Activated naive CD4-positive, alpha-beta T cell treated with anti-CD3 and anti-CD28 coated beads for 36 hours (primary cell): ENCODE data around the gene ZNF318. TPM values are rescaled to one million over a fixed set of nuclear protein-coding genes. Genes with fewer than 3 reads are reported as not detected.
"Not testable (repeated sequence)": the region's sequence is repeated elsewhere in the genome, so short reads cannot be mapped to it uniquely, and the experiment has no call there.

Source experiments
- CTCF ChIA-PET: fragments of 350-600 bp; sonication (Branson Sonifier 250); formaldehyde crosslinking; loops from one replicate; lab custom pipeline; 2021; ENCODE audit warnings: antibody characterized with exemption; lab: Charles Lee
- DNase-seq: peaks from one replicate; pipeline ENCODE4 v3.0.0-alpha.2; 2020
- H3K27ac Mint-ChIP-seq: one replicate; pipeline ENCODE4 v1.8.0; 2021; ENCODE audit warnings: mild to moderate bottlenecking, mixed read lengths
- H3K27me3 Mint-ChIP-seq: one replicate; pipeline ENCODE4 v1.8.0; 2021; ENCODE audit warnings: low read depth, mixed read lengths
- H3K36me3 Mint-ChIP-seq: one replicate; pipeline ENCODE4 v1.8.0; 2021; ENCODE audit warnings: low read depth, mixed read lengths
- H3K4me1 Mint-ChIP-seq: one replicate; pipeline ENCODE4 v1.8.0; 2021; ENCODE audit warnings: low read depth, mixed read lengths
- H3K4me3 Mint-ChIP-seq: one replicate; pipeline ENCODE4 v1.8.0; 2021; ENCODE audit warnings: mild to moderate bottlenecking, moderate library complexity, mixed read lengths
- H3K9me3 Mint-ChIP-seq: one replicate; pipeline ENCODE4 v1.8.0; 2021; ENCODE audit warnings: mixed read lengths
- intact Hi-C: fragments of 100-400 bp; cut with micrococcal nuclease; formaldehyde crosslinking; loops from one replicate; pipeline ENCODE4 v1.15.1; 2023
- total RNA-seq, 2 experiments: library from RNA; stranded (reverse); gene quantifications; one replicate each; pipeline ENCODE4 v1.2.3, GENCODE V29; 2021

Gene ZNF318
- total RNA-seq, 2 experiments from 2014 or later = 9.3 to 9.9 TPM

GRCh38 chr6:43399932-43400487, 30.6 kb upstream of the ZNF318 start:
- CTCF ChIA-PET = no interaction called here
- no peak for DNase-seq
- Mint-ChIP-seq H3K36me3 (no peaks in the 10 kb centered on the region), H3K4me3 (no peak overlapping the region), H3K27ac (no peak overlapping the region), H3K4me1 (peaks cover 1% of the 10 kb centered on the region), H3K27me3 (no peaks in the 10 kb centered on the region), H3K9me3 (no peaks in the 10 kb centered on the region)
- intact Hi-C loops = loop anchor here (5.0 kb wide), 2 partner anchors 38 to 93 kb away; partner anchors contain the start of gene CRIP3

DNA sequence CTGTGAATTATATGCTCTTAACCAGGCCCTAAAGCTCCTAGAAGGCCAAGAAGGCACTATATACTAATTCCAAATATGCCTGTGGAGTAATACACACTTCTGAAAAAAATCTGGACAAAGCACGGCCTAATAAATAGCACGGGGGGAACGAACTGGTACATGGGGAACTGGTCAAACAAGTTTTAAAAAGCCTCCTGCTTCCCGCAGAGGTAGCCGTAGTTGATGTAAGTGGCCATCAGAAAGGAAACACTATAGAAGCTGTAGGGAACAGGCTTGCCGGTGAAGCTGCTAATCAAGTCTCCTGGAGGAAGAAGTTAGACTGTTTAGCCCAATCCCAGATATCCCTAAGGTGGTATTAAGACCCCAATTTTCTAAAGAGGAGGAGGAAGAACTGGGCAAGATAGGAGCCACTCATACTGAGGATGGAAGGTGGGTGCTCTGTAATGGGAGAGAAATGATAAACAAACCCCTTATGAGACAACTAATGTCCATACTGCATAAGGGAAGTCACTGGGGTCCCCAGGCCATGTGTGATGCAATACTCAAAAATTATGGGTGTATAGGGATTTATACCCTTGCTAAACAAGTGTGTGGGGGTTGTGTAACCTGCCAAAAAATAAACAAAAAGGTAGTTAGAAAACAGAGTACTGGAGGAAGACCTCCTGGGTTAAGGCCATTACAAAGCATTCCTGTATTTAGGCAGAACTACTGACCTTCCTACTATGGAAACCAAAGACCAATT, 27.1 kb upstream of the ZNF318 start:
- no peak for DNase-seq
- Mint-ChIP-seq H3K4me1 (peaks cover 4% of the 10 kb centered on the region), H3K4me3 (no peak overlapping the region), H3K9me3 (no peaks in the 10 kb centered on the region), H3K36me3 (no peaks in the 10 kb centered on the region), H3K27ac (no peak overlapping the region), H3K27me3 (no peaks in the 10 kb centered on the region)
- intact Hi-C loops = loop anchor here (5.0 kb wide), 2 partner anchors 34 to 89 kb away; partner anchors contain the start of gene CRIP3
- CTCF ChIA-PET = interaction anchor here (0.7 to 2.3 kb wide), 5 partner anchors 10 to 167 kb away, joined by 3 to 10 read pairs (median 6); partner anchors contain the start of gene DNPH1

GRCh38 chr6:43395776-43396175, 26.3 kb upstream of the ZNF318 start:
- H3K36me3 Mint-ChIP-seq = no peaks in the 10 kb centered on the region
- DNase-seq = no peak
- no peaks in the 10 kb centered on the region for H3K27me3 Mint-ChIP-seq
- H3K9me3 Mint-ChIP-seq = no peaks in the 10 kb centered on the region
- peaks cover 12% of the 10 kb centered on the region for H3K4me1 Mint-ChIP-seq
- H3K27ac Mint-ChIP-seq = no peak overlapping the region
- CTCF ChIA-PET = interaction anchor here (0.7 to 2.3 kb wide), 4 partner anchors 9 to 127 kb away, joined by 3 to 8 read pairs (median 4); no protein-coding TSS in a partner anchor
- H3K4me3 Mint-ChIP-seq = no peak overlapping the region
- intact Hi-C loops = loop anchor here (5.0 kb wide), 2 partner anchors 33 to 88 kb away; partner anchors contain the start of gene CRIP3

GRCh38 chr6:43394982-43395381, 25.5 kb upstream of the ZNF318 start:
- Mint-ChIP-seq H3K4me1 (peaks cover 15% of the 10 kb centered on the region), H3K4me3 (no peak overlapping the region), H3K27me3 (no peaks in the 10 kb centered on the region), H3K9me3 (no peaks in the 10 kb centered on the region), H3K36me3 (no peaks in the 10 kb centered on the region), H3K27ac (no peak overlapping the region)
- intact Hi-C loops = loop anchor here (5.0 kb wide), 2 partner anchors 33 to 88 kb away; partner anchors contain the start of gene CRIP3
- DNase-seq = no peak
- CTCF ChIA-PET = interaction anchor here (0.7 to 2.3 kb wide), 3 partner anchors 8 to 111 kb away, joined by 3 to 8 read pairs (median 5); no protein-coding TSS in a partner anchor

GRCh38 chr6:43393602-43394001, 24.2 kb upstream of the ZNF318 start:
- Mint-ChIP-seq H3K4me1 (peaks cover 15% of the 10 kb centered on the region), H3K4me3 (peak overlapping the region; percentile 27), H3K9me3 (no peaks in the 10 kb centered on the region), H3K27ac (no peak overlapping the region), H3K27me3 (no peaks in the 10 kb centered on the region), H3K36me3 (no peaks in the 10 kb centered on the region)
- no peak for DNase-seq
- CTCF ChIA-PET = no interaction called here
- intact Hi-C loops = no loop called here

- H3K27ac Mint-ChIP-seq, H3K36me3 Mint-ChIP-seq, intact Hi-C loops, DNase-seq, H3K27me3 Mint-ChIP-seq, H3K9me3 Mint-ChIP-seq: not testable (repeated sequence)
- CTCF ChIA-PET = interaction anchor here (1.2 kb wide), 1 partner anchor 113 kb away, joined by 4 read pairs; no protein-coding TSS in a partner anchor
- Mint-ChIP-seq H3K4me3 (peak overlapping the region; percentile 27), H3K4me1 (peaks cover 15% of the 10 kb centered on the region)
Observed at GRCh38 chr6:43393133-43393532, 23.7 kb upstream of the ZNF318 start.

DNA sequence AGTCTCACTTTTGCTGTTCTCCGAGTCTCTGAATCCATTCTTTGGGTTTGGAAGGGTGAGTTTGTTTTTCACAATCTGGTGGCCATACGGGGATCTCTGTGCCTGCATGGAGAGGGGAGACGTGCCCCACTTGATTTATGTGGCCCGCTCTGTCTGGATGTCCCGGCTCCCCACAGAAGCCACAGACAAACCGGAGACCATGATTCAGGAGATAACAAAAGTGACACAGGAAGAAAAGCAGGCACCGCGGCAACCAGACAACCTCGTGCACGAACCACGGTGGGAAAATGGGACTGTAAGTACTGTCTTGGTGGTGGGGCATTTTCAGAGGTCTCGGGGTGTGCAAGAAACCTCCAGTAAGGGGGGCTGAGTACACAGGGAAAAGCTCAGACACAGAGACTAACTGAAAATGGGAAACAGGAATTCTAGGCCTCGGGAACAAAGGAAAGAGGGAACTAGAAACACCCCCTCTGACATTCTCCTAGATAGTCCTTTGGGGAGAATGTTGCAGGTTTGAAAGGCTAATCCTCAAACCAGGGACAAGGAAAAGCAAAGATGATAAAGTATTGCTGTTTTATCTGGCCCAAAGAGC, 22.1 kb upstream of the ZNF318 start:
- H3K27me3 Mint-ChIP-seq = no peaks in the 10 kb centered on the region
- peak; percentile 49 for DNase-seq
- H3K4me1 Mint-ChIP-seq = peaks cover 13% of the 10 kb centered on the region
- H3K4me3 Mint-ChIP-seq = peak overlapping the region; percentile 56
- CTCF ChIA-PET = interaction anchor here (1.3 kb wide), 1 partner anchor 114 kb away, joined by 5 read pairs; no protein-coding TSS in a partner anchor
- H3K9me3 Mint-ChIP-seq = no peaks in the 10 kb centered on the region
- intact Hi-C loops = no loop called here
- H3K36me3 Mint-ChIP-seq = no peaks in the 10 kb centered on the region
- no peak overlapping the region for H3K27ac Mint-ChIP-seq

DNA sequence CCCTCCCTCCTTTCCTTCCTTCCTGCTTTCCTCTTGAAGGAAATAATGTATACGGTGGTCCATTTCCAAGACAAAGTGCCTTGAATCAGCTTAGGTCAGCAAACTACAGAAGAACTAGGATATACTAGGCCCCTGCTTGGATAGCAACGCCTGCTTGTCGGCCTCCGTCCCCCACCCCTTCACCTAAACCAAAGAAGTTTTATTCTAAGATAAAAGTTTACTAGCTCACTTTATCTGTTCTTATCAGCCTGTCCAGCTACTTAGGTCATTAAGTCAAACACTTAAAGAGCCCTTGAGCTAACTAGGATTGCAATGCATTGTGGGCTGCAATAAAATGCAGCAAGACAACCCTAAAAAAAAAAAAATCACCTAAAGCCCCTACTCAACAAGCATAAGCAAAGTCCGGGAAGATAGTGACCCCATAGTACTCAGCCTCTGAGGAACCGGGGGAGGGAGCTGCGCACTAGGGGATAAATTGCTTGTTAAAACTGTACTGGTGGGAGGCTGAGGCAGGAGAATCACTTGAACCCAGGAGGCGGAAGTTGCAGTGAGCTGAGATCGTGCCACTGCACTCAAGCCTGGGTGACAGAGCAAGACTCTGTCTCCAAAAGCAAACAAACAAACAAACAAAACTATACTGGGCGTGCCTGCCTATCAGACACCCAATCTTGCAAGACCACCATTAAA, 21.4 kb upstream of the ZNF318 start:
- Mint-ChIP-seq H3K4me3 (peak overlapping the region; percentile 56), H3K4me1 (peaks cover 17% of the 10 kb centered on the region)
- H3K27me3 Mint-ChIP-seq, H3K36me3 Mint-ChIP-seq, DNase-seq, intact Hi-C loops, H3K9me3 Mint-ChIP-seq, H3K27ac Mint-ChIP-seq: not testable (repeated sequence)
- CTCF ChIA-PET = interaction anchor here (1.0 to 1.3 kb wide), 3 partner anchors 12 to 115 kb away, joined by 3 to 5 read pairs (median 4); partner anchors contain the start of gene CRIP3

DNA sequence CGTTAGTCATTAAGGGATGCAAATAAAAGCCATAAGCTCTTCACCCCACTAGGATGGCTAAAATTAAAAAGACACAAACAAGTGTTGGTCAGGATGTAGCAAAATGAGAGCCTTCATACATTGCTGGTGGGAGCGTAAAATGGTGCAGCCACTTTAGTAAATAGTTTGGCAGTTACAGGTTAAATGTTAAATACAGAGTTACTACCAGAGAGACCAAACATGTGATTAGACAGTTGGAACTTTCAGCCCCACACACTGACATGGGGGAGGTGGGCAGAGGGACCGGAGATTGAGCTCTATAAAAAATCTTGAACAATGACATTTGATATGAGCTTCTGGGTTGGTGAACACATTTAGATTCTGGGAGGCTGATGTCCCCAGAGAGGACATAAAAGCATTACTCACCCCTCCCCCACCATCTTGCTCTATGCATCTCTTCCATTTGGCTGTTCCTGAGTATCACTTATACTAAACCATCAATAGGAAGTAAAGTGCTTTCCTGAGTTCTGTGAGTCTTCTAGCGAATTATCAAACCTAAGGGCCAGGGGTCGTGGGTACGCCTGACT, 20.4 kb upstream of the ZNF318 start:
- H3K4me3 Mint-ChIP-seq = no peak overlapping the region
- no peaks in the 10 kb centered on the region for H3K27me3 Mint-ChIP-seq

GRCh38 chr6:43386492-43386891, 17.0 kb upstream of the ZNF318 start:
- CTCF ChIA-PET = interaction anchor here (0.7 to 1.6 kb wide), 10 partner anchors 9 to 120 kb away, joined by 3 to 11 read pairs (median 4); partner anchors contain the start of gene CRIP3
- Mint-ChIP-seq H3K27me3 (peaks cover 3% of the 10 kb centered on the region), H3K4me1 (peaks cover 50% of the 10 kb centered on the region), H3K27ac (no peak overlapping the region), H3K4me3 (no peak overlapping the region), H3K36me3 (no peaks in the 10 kb centered on the region), H3K9me3 (no peaks in the 10 kb centered on the region)
- no peak for DNase-seq
- intact Hi-C loops = loop anchor here (2.0 kb wide), 1 partner anchor 120 kb away; no protein-coding TSS in a partner anchor

More for the DNA sequence above, 20.4 kb upstream of the ZNF318 start:
- no peak overlapping the region for H3K27ac Mint-ChIP-seq
- intact Hi-C loops = no loop called here
- CTCF ChIA-PET = interaction anchor here (1.2 to 2.2 kb wide), 2 partner anchors 81 to 117 kb away, joined by 3 to 9 read pairs; partner anchors contain the start of gene CRIP3
- no peak for DNase-seq
- H3K36me3 Mint-ChIP-seq = no peaks in the 10 kb centered on the region
- peaks cover 23% of the 10 kb centered on the region for H3K4me1 Mint-ChIP-seq
- H3K9me3 Mint-ChIP-seq = no peaks in the 10 kb centered on the region

- H3K36me3 Mint-ChIP-seq = no peaks in the 10 kb centered on the region
- H3K27ac Mint-ChIP-seq = peak overlapping the region; percentile 84
- no peaks in the 10 kb centered on the region for H3K9me3 Mint-ChIP-seq
- H3K4me3 Mint-ChIP-seq = peak overlapping the region; percentile 32
- H3K4me1 Mint-ChIP-seq = peaks cover 41% of the 10 kb centered on the region
- H3K27me3 Mint-ChIP-seq = peaks cover 3% of the 10 kb centered on the region
- CTCF ChIA-PET = interaction anchor here (0.6 to 3.4 kb wide), 11 partner anchors 7 to 127 kb away, joined by 3 to 10 read pairs (median 4); partner anchors contain the start of gene ZNF318
- no peak for DNase-seq
- intact Hi-C loops = loop anchor here (1.0 to 5.0 kb wide), 6 partner anchors 14 to 254 kb away; partner anchors contain the start of genes ABCC10, MAD2L1BP, POLR1C and SRF
Observed at GRCh38 chr6:43383021-43383667, 13.7 kb upstream of the ZNF318 start.
